HepG2 (cell line): Measurements from ENCODE around the gene KHK. TPM values are rescaled to one million over a fixed set of nuclear protein-coding genes. Genes with fewer than 3 reads are reported as not detected.
A peak's percentile ranks its signal among the peaks of the same experiment; 100 is the strongest.

Source experiments
- CBX2 ChIP-seq, 2 experiments: fragments of 200-600 bp in 1 of 2; sonication (generic); formaldehyde crosslinking in 1 of 2; IDR thresholded peaks; 2 replicates each; pipeline versions ENCODE4 v1.7.0 to v1.8.1; 2018 to 2022; ENCODE audit warnings: low read depth in 2 of 2, low read length in 1 of 2, mild to moderate bottlenecking in 1 of 2, missing genetic modification reagents in 1 of 2
- JDP2 ChIP-seq: sonication (generic); formaldehyde crosslinking; IDR thresholded peaks from 2 replicates; pipeline ENCODE4 v1.8.1; 2022; ENCODE audit warnings: missing genetic modification reagents, borderline replicate concordance
- KDM5A ChIP-seq: fragments of 200-600 bp; sonication (generic); IDR thresholded peaks from 2 replicates; pipeline ENCODE4 v1.7.0; 2018; ENCODE audit warnings: antibody characterized with exemption, mild to moderate bottlenecking, low read length, borderline replicate concordance
- MIXL1 ChIP-seq: IDR thresholded peaks from 2 replicates; pipeline ENCODE4 v1.6.1; 2016
- NBN ChIP-seq: fragments of 450-650 bp; conservative IDR thresholded peaks from 2 replicates; pipeline ENCODE4 v1.6.1; 2017
- NR2F6 ChIP-seq, 2 experiments: IDR thresholded peaks; 2 replicates each; pipeline ENCODE4 v1.6.1; 2016; ENCODE audit warnings: antibody characterized with exemption in 1 of 2, mild to moderate bottlenecking in 1 of 2
- PITX1 ChIP-seq: sonication (generic); formaldehyde crosslinking; IDR thresholded peaks from 2 replicates; pipeline ENCODE4 v1.5.1; 2020; ENCODE audit warnings: mild to moderate bottlenecking, missing genetic modification reagents
- RBAK ChIP-seq: sonication (generic); formaldehyde crosslinking; IDR thresholded peaks from 2 replicates; pipeline ENCODE4 v1.5.1; 2020; ENCODE audit warnings: mild to moderate bottlenecking, missing genetic modification reagents
- TCF12 ChIP-seq, 2 experiments: fragments of 450-650 bp in 1 of 2; sonication (generic) in 1 of 2; formaldehyde crosslinking in 1 of 2; IDR thresholded peaks; 2 replicates each; pipeline versions ENCODE4 v1.6.1 to v1.8.0; 2017 to 2022; ENCODE audit warnings: antibody characterized with exemption in 1 of 2, mild to moderate bottlenecking in 1 of 2, missing genetic modification reagents in 1 of 2, moderate library complexity in 1 of 2
- TEAD3 ChIP-seq: optimal IDR thresholded peaks from 2 replicates; pipeline ENCODE3; 2016; ENCODE audit warnings: borderline replicate concordance
- ZEB1 ChIP-seq: IDR thresholded peaks from 2 replicates; pipeline ENCODE4 v1.6.1; 2012; ENCODE audit warnings: mild to moderate bottlenecking, low read depth, inconsistent platforms; ENCODE audit not compliant: insufficient replicate concordance
- ZMYM3 ChIP-seq: sonication (generic); formaldehyde crosslinking; IDR thresholded peaks from 2 replicates; pipeline ENCODE4 v1.5.1; 2020; ENCODE audit warnings: mild to moderate bottlenecking, missing genetic modification reagents
- ZNF143 ChIP-seq: sonication (generic); formaldehyde crosslinking; IDR thresholded peaks from 2 replicates; pipeline ENCODE4 v1.4.0; 2020; ENCODE audit warnings: missing genetic modification reagents
- ZNF501 ChIP-seq: sonication (generic); formaldehyde crosslinking; IDR thresholded peaks from 2 replicates; pipeline ENCODE4 v1.5.1; 2020; ENCODE audit warnings: mild to moderate bottlenecking, moderate library complexity, missing genetic modification reagents
- ZNF530 ChIP-seq: sonication (generic); formaldehyde crosslinking; IDR thresholded peaks from 2 replicates; pipeline ENCODE4 v1.5.0; 2020; ENCODE audit warnings: low read depth, mild to moderate bottlenecking, missing genetic modification reagents
- ZNF550 ChIP-seq: sonication (generic); formaldehyde crosslinking; IDR thresholded peaks from 2 replicates; pipeline ENCODE4 v1.4.0; 2020; ENCODE audit warnings: mild to moderate bottlenecking, missing genetic modification reagents, borderline replicate concordance
- ZNF878 ChIP-seq: sonication (generic); formaldehyde crosslinking; IDR thresholded peaks from 2 replicates; pipeline ENCODE4 v1.8.1; 2023; ENCODE audit warnings: mild to moderate bottlenecking, missing genetic modification reagents, moderate library complexity
- ZSCAN12 ChIP-seq: sonication (generic); formaldehyde crosslinking; IDR thresholded peaks from 2 replicates; pipeline ENCODE4 v1.9.0; 2021; ENCODE audit warnings: mild to moderate bottlenecking, missing genetic modification reagents
- polyA plus RNA-seq, 8 experiments: library from polyadenylated mRNA; depleted of rRNA in 3 of 8; stranded (reverse) in 7 of 8; unstranded in 1 of 8; fragments of >200 nt; fragmentation: Illumina TruSeq in 4 of 8; extraction: Trizol in 4 of 8; gene quantifications; 2 replicates each; pipeline versions ENCODE4 v1.2.1 to v1.2.3, GENCODE V29; 2011 to 2016; ENCODE audit warnings: low read depth in 4 of 8, missing spikeins in 1 of 8, mixed read lengths in 1 of 8; ENCODE audit not compliant: insufficient read depth in 1 of 8
- total RNA-seq, 5 experiments: library from RNA; depleted of rRNA; stranded (reverse); fragments of >200 nt; fragmentation: Illumina TruSeq; extraction: Trizol; gene quantifications; 2 replicates each; pipeline ENCODE4 v1.2.3, GENCODE V29; 2016; ENCODE audit warnings: low read depth in 1 of 5
- TF ChIP-seq, protein P1 (sequence below): IDR thresholded peaks from 2 replicates; pipeline ENCODE4 v1.6.1; 2012; ENCODE audit warnings: low read length, improper control_type of control experiment
- TF ChIP-seq, protein P2 (sequence below): sonication (generic); formaldehyde crosslinking; IDR thresholded peaks from 2 replicates; pipeline ENCODE4 v1.5.1; 2020; ENCODE audit warnings: mild to moderate bottlenecking, moderate library complexity, missing genetic modification reagents
- TF ChIP-seq, protein P3 (sequence below): sonication (generic); formaldehyde crosslinking; IDR thresholded peaks from 2 replicates; pipeline ENCODE4 v1.4.0; 2020; ENCODE audit warnings: missing genetic modification reagents, mild to moderate bottlenecking, borderline replicate concordance
- TF ChIP-seq, protein P4 (sequence below): sonication (generic); formaldehyde crosslinking; IDR thresholded peaks from 2 replicates; pipeline ENCODE4 v1.5.0; 2020; ENCODE audit warnings: mild to moderate bottlenecking, missing genetic modification reagents

KHK gene
- total and polyA plus RNA-seq, 2 of the 13 experiments (the other 11 are each of a cell fraction or from before 2014, with no cell fraction given), result 40.9 to 99.2 TPM

DNA sequence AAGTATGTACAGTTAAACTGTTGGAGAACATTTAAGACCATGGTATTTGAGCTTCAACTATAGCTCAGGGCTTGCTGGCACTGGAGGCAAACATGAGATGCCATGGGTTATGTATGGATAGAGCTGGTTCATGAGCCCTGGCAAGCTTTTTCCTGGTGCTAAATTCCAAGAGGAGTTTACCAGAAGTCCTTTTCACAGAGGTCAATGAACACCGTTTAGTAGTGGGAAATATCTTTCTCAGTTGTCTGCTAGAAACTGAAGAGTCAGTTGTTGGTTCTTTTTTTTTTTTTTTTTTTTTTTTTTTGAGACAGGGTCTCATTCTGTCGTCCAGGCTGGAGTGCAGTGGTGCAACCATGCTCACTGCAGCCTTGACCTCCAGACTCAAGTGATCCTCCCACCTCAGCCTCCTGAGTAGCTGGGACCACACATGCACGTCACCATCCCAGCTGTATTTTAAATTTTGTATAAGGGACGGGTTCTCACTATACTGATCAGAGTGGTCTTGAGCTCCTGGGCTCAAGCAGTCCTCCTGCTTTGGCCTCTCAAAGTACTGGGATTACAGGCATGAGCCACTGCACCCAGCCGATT lies 1.3 kb downstream of the KHK start (continued):
- TF ChIP-seq NR2F6 (IDR thresholded peaks at IDR 0.05) (no peak), NR2F6 (CRISPR knock-in tag; IDR thresholded peaks at IDR 0.05) (0 out of 2 replicates have a peak, but pooled peaks have one; percentile 4), ZEB1 (no peak), ZNF878 (CRISPR knock-in tag) (no peak), NBN (no peak), ZNF143 (CRISPR knock-in tag) (no peak), ZSCAN12 (CRISPR knock-in tag) (no peak), ZNF501 (CRISPR knock-in tag) (no peak), ZNF530 (CRISPR knock-in tag) (no peak), CBX2 (IDR thresholded peaks at IDR 0.05; ENCODE audit: low read depth, low read length) (no peak), CBX2 (CRISPR knock-in tag; IDR thresholded peaks at IDR 0.05; ENCODE audit: low read depth) (no peak), ZMYM3 (peak; percentile 77), TEAD3 (CRISPR knock-in tag) (peak; percentile 26), KDM5A (no peak), RBAK (CRISPR knock-in tag) (no peak), PITX1 (0 out of 2 replicates have a peak, but pooled peaks have one; percentile 33), JDP2 (CRISPR knock-in tag) (no peak), ZNF550 (no peak), TCF12 (IDR thresholded peaks at IDR 0.05) (no peak), TCF12 (CRISPR knock-in tag; IDR thresholded peaks at IDR 0.05) (no peak), MIXL1 (CRISPR knock-in tag) (no peak)
- TF ChIP-seq, protein P1, sequence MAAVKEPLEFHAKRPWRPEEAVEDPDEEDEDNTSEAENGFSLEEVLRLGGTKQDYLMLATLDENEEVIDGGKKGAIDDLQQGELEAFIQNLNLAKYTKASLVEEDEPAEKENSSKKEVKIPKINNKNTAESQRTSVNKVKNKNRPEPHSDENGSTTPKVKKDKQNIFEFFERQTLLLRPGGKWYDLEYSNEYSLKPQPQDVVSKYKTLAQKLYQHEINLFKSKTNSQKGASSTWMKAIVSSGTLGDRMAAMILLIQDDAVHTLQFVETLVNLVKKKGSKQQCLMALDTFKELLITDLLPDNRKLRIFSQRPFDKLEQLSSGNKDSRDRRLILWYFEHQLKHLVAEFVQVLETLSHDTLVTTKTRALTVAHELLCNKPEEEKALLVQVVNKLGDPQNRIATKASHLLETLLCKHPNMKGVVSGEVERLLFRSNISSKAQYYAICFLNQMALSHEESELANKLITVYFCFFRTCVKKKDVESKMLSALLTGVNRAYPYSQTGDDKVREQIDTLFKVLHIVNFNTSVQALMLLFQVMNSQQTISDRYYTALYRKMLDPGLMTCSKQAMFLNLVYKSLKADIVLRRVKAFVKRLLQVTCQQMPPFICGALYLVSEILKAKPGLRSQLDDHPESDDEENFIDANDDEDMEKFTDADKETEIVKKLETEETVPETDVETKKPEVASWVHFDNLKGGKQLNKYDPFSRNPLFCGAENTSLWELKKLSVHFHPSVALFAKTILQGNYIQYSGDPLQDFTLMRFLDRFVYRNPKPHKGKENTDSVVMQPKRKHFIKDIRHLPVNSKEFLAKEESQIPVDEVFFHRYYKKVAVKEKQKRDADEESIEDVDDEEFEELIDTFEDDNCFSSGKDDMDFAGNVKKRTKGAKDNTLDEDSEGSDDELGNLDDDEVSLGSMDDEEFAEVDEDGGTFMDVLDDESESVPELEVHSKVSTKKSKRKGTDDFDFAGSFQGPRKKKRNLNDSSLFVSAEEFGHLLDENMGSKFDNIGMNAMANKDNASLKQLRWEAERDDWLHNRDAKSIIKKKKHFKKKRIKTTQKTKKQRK, result no peak
- TF ChIP-seq, protein P2, sequence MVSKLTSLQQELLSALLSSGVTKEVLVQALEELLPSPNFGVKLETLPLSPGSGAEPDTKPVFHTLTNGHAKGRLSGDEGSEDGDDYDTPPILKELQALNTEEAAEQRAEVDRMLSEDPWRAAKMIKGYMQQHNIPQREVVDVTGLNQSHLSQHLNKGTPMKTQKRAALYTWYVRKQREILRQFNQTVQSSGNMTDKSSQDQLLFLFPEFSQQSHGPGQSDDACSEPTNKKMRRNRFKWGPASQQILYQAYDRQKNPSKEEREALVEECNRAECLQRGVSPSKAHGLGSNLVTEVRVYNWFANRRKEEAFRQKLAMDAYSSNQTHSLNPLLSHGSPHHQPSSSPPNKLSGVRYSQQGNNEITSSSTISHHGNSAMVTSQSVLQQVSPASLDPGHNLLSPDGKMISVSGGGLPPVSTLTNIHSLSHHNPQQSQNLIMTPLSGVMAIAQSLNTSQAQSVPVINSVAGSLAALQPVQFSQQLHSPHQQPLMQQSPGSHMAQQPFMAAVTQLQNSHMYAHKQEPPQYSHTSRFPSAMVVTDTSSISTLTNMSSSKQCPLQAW (CRISPR knock-in tag), result no peak
- TF ChIP-seq, protein P3, sequence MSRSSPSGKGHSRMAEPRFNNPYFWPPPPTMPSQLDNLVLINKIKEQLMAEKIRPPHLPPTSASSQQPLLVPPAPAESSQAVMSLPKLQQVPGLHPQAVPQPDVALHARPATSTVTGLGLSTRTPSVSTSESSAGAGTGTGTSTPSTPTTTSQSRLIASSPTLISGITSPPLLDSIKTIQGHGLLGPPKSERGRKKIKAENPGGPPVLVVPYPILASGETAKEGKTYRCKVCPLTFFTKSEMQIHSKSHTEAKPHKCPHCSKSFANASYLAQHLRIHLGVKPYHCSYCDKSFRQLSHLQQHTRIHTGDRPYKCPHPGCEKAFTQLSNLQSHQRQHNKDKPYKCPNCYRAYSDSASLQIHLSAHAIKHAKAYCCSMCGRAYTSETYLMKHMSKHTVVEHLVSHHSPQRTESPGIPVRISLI, result peak; percentile 24; the same call in 1 of the 2 replicates
- TF ChIP-seq, protein P4, sequence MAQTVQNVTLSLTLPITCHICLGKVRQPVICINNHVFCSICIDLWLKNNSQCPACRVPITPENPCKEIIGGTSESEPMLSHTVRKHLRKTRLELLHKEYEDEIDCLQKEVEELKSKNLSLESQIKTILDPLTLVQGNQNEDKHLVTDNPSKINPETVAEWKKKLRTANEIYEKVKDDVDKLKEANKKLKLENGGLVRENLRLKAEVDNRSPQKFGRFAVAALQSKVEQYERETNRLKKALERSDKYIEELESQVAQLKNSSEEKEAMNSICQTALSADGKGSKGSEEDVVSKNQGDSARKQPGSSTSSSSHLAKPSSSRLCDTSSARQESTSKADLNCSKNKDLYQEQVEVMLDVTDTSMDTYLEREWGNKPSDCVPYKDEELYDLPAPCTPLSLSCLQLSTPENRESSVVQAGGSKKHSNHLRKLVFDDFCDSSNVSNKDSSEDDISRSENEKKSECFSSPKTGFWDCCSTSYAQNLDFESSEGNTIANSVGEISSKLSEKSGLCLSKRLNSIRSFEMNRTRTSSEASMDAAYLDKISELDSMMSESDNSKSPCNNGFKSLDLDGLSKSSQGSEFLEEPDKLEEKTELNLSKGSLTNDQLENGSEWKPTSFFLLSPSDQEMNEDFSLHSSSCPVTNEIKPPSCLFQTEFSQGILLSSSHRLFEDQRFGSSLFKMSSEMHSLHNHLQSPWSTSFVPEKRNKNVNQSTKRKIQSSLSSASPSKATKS (CRISPR knock-in tag), result no peak
